T-cell (primary cell): ENCODE results near the gene STARD3. TPM values are rescaled to one million over a fixed set of nuclear protein-coding genes. Genes with fewer than 3 reads are reported as not detected.

Experiments used
- ATAC-seq, 4 experiments: fragments of 200-7000 bp in 3 of 4; fragments of 150-1000 bp in 1 of 4; cut with Tn5 transposase; replicated peaks in 1 of 4; 1 replicate in 3 of 4; 2 replicates in 1 of 4; pipeline ENCODE4 v1.10.0; 2021; ENCODE audit warnings: moderate library complexity in 3 of 4, mild to moderate bottlenecking in 2 of 4, moderate number of reproducible peaks in 1 of 4
- CTCF ChIA-PET, 2 donors: fragments of 300-600 bp; sonication (Branson Sonifier 250); formaldehyde crosslinking; loops; one replicate each; lab custom pipeline; 2022; ENCODE audit warnings: antibody characterized with exemption in 2 of 2; lab: Charles Lee
- POLR2A ChIA-PET, 2 donors: fragments of 300-600 bp; sonication (Branson Sonifier 250); formaldehyde crosslinking; loops; one replicate each; lab custom pipeline; 2022; ENCODE audit warnings: antibody characterized with exemption in 2 of 2; lab: Charles Lee
- DNase-seq, 35 experiments: peaks; one replicate each; pipeline versions ENCODE4 v3.0.0 to v3.0.0-alpha.2; 2013 to 2023
- H3K27ac ChIP-seq: one replicate; pipeline ENCODE4 v1.5.1; 2013; ENCODE audit warnings: low read length
- H3K27me3 ChIP-seq, 2 experiments: replicated peaks in 1 of 2; 1 replicate in 1 of 2; 2 replicates in 1 of 2; pipeline versions ENCODE4 v1.6.1 to v1.7.0; 2013; ENCODE audit warnings: low read length in 1 of 2, mixed read lengths in 1 of 2; ENCODE audit not compliant: control insufficient read depth in 2 of 2, insufficient read depth in 2 of 2; ENCODE audit errors: extremely low read depth in 1 of 2
- H3K36me3 ChIP-seq, 2 donors: 1 replicate in 1 of 2; 2 replicates in 1 of 2; pipeline versions ENCODE4 v1.6.1 to v1.7.0; 2013; ENCODE audit warnings: low read length in 1 of 2; ENCODE audit not compliant: control insufficient read depth in 2 of 2, insufficient read depth in 1 of 2; ENCODE audit errors: extremely low read depth in 1 of 2
- H3K4me1 ChIP-seq, 2 experiments: 1 replicate in 1 of 2; 2 replicates in 1 of 2; pipeline versions ENCODE4 v1.6.1 to v1.7.0; 2013; ENCODE audit warnings: low read length in 2 of 2, mixed read lengths in 1 of 2; ENCODE audit not compliant: insufficient read depth in 2 of 2, control insufficient read depth in 1 of 2; ENCODE audit errors: extremely low read depth in 1 of 2
- H3K4me3 ChIP-seq, 2 donors: 1 replicate in 1 of 2; 2 replicates in 1 of 2; pipeline versions ENCODE4 v1.5.1 to v1.7.0; 2013; ENCODE audit warnings: mild to moderate bottlenecking in 2 of 2, low read length in 1 of 2, moderate library complexity in 1 of 2; ENCODE audit not compliant: control insufficient read depth in 1 of 2; ENCODE audit errors: extremely low read depth in 1 of 2
- H3K9me3 ChIP-seq: 2 replicates; pipeline ENCODE4 v1.7.0; 2013
- H3K27ac Mint-ChIP-seq, 2 donors: one replicate each; pipeline ENCODE4 v1.8.0; 2020 to 2021; ENCODE audit warnings: mild to moderate bottlenecking in 2 of 2, mixed read lengths in 2 of 2
- H3K27me3 Mint-ChIP-seq, 2 donors: one replicate each; pipeline ENCODE4 v1.8.0; 2021 to 2022; ENCODE audit warnings: mixed read lengths in 2 of 2
- H3K36me3 Mint-ChIP-seq: one replicate; pipeline ENCODE4 v1.8.0; 2021; ENCODE audit warnings: mixed read lengths
- H3K4me1 Mint-ChIP-seq, 3 donors: one replicate each; pipeline ENCODE4 v1.8.0; 2020 to 2022; ENCODE audit warnings: mixed read lengths in 3 of 3, mild to moderate bottlenecking in 1 of 3
- H3K4me3 Mint-ChIP-seq, 3 donors: one replicate each; pipeline ENCODE4 v1.8.0; 2020 to 2022; ENCODE audit warnings: mild to moderate bottlenecking in 3 of 3, mixed read lengths in 3 of 3, moderate library complexity in 3 of 3
- H3K9me3 Mint-ChIP-seq, 3 donors: one replicate each; pipeline ENCODE4 v1.8.0; 2020 to 2022; ENCODE audit warnings: mixed read lengths in 3 of 3
- WGBS: methylation state at CpG from one replicate; pipeline ENCODE4 v1.1.5; 2013; ENCODE audit warnings: missing lambda C conversion rate; ENCODE audit not compliant: insufficient coverage; 5-methylcytosine and 5-hydroxymethylcytosine counted together
- total RNA-seq, 35 experiments: library from RNA in 6 of 35; stranded (reverse) in 6 of 35; fragments of 120-200 nt in 1 of 35; gene quantifications; one replicate each; pipeline versions ENCODE4 v1.2.1 to v1.2.4 and lab custom pipeline; 2013 to 2026

The STARD3 gene
- total RNA-seq, 5 donors from 2014 or later (not counting 1 experiment from before 2014, with no cell fraction given), result 81.3 to 146 (median 99.7) TPM

GRCh38 chr17:39701012-39701783, 64.3 kb downstream of the STARD3 start:
- no peak for DNase-seq
- WGBS, result 83% methylated on average over 7 of the region's 10 CpGs
- Mint-ChIP-seq H3K36me3 (peaks cover 9% of the 10 kb centered on the region), H3K9me3 (no peaks in the 10 kb centered on the region), H3K27ac (peak overlapping the region in 1 of 2 donors; percentile 49), H3K4me1 (peaks cover 6 to 17% (median 12%) of the 10 kb centered on the region in 3 donors), H3K4me3 (peak overlapping the region in 1 of 3 donors; percentile 15), H3K27me3 (peaks cover 28 to 36% of the 10 kb centered on the region in 2 donors)
- ChIA-PET CTCF (no interaction called here), POLR2A (no interaction called here)
- no peak overlapping the region for H3K4me3 ChIP-seq
- H3K4me1 ChIP-seq, result peaks cover 0 to 13% of the 10 kb centered on the region in 2 experiments
- H3K36me3 ChIP-seq, result peaks cover 0 to 2% of the 10 kb centered on the region in 2 donors
- no peak for ATAC-seq
- H3K9me3 ChIP-seq, result no peaks in the 10 kb centered on the region
- peaks cover 4 to 40% of the 10 kb centered on the region in 2 experiments for H3K27me3 ChIP-seq
- H3K27ac ChIP-seq, result no peak overlapping the region

- DNase-seq, result no peak
- ChIA-PET POLR2A (no interaction called here), CTCF (no interaction called here)
- Mint-ChIP-seq H3K27me3 (peaks cover 28 to 36% of the 10 kb centered on the region in 2 donors), H3K9me3 (no peaks in the 10 kb centered on the region), H3K36me3 (peaks cover 6% of the 10 kb centered on the region), H3K4me3 (no peak overlapping the region), H3K27ac (no peak overlapping the region), H3K4me1 (peaks cover 13 to 24% (median 16%) of the 10 kb centered on the region in 3 donors)
- Histone ChIP-seq H3K36me3 (peaks cover 0 to 2% of the 10 kb centered on the region in 2 donors), H3K27me3 (peaks cover 4 to 39% of the 10 kb centered on the region in 2 experiments), H3K4me3 (no peak overlapping the region), H3K9me3 (no peaks in the 10 kb centered on the region), H3K4me1 (peaks cover 4 to 20% of the 10 kb centered on the region in 2 experiments), H3K27ac (no peak overlapping the region)
- no CpG with 5 or more reads among the region's 4 CpGs for WGBS
- no peak for ATAC-seq
Observed at GRCh38 chr17:39701784-39702422, 65.0 kb downstream of the STARD3 start.

DNA sequence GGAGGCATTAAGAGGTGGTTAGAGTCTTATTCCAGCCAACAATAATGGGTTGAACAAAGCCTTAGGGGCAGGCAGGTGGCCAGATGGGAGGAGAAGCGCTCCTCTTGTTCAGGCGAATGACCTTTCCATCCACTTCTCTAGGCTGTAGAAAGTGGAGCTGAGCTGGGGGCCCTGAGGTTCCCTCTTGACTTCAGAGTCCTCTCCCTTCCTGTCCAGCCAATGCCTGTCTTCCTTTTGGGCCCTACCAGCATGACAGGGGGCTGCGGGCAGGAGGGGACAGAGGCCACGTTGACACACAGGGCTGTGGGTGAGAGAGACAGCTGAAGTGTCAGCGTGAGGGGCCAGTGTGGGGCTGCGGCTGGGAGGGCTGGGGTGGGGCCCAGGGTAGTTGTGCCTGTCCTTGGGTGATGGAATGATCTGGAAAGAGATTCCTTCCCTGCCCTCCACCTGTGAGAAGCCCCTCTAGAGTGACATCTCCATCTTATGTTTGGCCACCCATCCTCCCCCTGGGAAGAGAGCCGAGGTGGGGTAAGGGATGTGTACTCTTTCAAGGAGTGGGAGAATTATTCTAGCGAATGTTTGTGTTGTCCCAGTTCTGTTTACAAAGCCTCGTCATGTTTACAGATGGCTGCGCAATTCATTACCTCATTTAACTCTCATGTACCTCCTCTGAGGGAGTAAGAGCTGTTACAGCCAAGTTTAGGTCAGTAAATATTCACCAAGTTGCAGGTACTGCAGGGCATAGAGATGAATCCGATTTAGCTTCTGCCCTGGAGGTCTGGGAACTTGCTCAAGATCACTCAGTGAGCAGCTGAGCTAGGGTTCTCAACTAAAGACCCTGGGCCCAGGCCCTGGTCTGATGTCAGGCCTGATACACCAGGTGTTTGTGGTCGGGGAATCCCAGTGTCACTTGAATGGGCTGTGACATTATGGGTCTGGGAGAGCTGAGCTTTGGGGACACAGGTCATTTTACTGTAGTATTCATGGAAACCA, 66.3 kb downstream of the STARD3 start:
- Histone ChIP-seq H3K27me3 (peaks cover 4 to 39% of the 10 kb centered on the region in 2 experiments), H3K27ac (no peak overlapping the region), H3K4me3 (no peak overlapping the region), H3K36me3 (peaks cover 0 to 2% of the 10 kb centered on the region in 2 donors), H3K9me3 (no peaks in the 10 kb centered on the region), H3K4me1 (peaks cover 9 to 33% of the 10 kb centered on the region in 2 experiments)
- DNase-seq, result no peak
- ATAC-seq, result no peak
- POLR2A ChIA-PET, result interaction anchor here in 1 of 2 donors (0.6 kb wide), 1 partner anchor 11 kb away, joined by 3 read pairs; no protein-coding TSS in a partner anchor
- peaks cover 23 to 36% of the 10 kb centered on the region in 2 donors for H3K27me3 Mint-ChIP-seq
- no peaks in the 10 kb centered on the region for H3K36me3 Mint-ChIP-seq
- 71% methylated on average over 2 of the region's 12 CpGs for WGBS
- H3K27ac Mint-ChIP-seq, result no peak overlapping the region
- no peaks in the 10 kb centered on the region for H3K9me3 Mint-ChIP-seq
- CTCF ChIA-PET, result no interaction called here
- H3K4me1 Mint-ChIP-seq, result peaks cover 21 to 37% (median 24%) of the 10 kb centered on the region in 3 donors
- H3K4me3 Mint-ChIP-seq, result no peak overlapping the region

GRCh38 chr17:39703913-39704312, 67.0 kb downstream of the STARD3 start:
- Histone ChIP-seq H3K27ac (no peak overlapping the region), H3K9me3 (no peaks in the 10 kb centered on the region), H3K36me3 (peaks cover 0 to 2% of the 10 kb centered on the region in 2 donors), H3K27me3 (peaks cover 4 to 36% of the 10 kb centered on the region in 2 experiments), H3K4me3 (no peak overlapping the region), H3K4me1 (peaks cover 9 to 40% of the 10 kb centered on the region in 2 experiments)
- Mint-ChIP-seq H3K27me3 (peaks cover 21 to 31% of the 10 kb centered on the region in 2 donors), H3K27ac (no peak overlapping the region), H3K9me3 (no peaks in the 10 kb centered on the region), H3K4me1 (peaks cover 21 to 42% (median 24%) of the 10 kb centered on the region in 3 donors), H3K4me3 (no peak overlapping the region), H3K36me3 (no peaks in the 10 kb centered on the region)
- no peak for ATAC-seq
- ChIA-PET CTCF (no interaction called here), POLR2A (interaction anchor here in 1 of 2 donors (0.6 kb wide), 1 partner anchor 11 kb away, joined by 3 read pairs; no protein-coding TSS in a partner anchor)
- WGBS, result 80% methylated on average over 2 of the region's 5 CpGs
- no peak for DNase-seq

DNA sequence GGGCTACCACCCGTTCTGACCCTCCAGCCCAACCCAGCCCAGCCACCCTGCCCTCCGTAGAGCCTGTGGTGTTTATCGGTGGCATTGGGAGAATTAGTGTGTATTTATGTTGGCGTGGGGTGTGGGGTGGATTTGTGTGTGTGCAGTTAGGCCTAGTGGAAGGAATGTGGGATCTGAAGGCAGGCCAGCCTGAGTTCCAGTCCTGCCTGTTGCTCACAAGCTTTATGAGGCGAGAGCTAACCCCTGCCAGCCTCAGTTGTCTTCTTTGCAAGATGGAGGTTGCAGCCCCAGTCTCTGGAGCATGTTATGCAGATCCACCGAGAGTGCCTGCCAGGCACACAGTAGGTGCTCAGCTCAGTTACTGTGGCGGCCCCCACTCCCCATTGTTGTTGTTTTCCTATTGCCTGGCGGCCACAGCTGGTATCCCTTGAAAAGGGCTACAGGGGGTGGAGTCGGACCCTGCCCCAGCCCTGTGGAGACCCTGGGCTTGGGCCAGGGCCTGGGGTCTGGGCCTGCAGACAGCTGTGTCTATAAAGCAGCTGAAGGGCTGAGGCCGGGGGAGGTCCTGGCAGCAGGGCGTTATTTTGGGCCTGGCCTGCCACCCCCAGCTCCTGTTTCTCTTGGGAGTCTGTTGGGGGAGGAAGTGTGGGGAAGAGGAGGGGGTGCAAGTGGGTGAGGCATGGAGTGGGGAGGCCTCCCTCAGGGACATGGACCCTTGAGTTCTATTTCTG, 68.0 kb downstream of the STARD3 start:
- CTCF ChIA-PET, result no interaction called here
- H3K4me3 ChIP-seq, result no peak overlapping the region
- Mint-ChIP-seq H3K36me3 (no peaks in the 10 kb centered on the region), H3K4me1 (peaks cover 19 to 43% (median 25%) of the 10 kb centered on the region in 3 donors), H3K27ac (no peak overlapping the region), H3K9me3 (no peaks in the 10 kb centered on the region), H3K4me3 (no peak overlapping the region), H3K27me3 (peaks cover 10 to 21% of the 10 kb centered on the region in 2 donors)
- no peak overlapping the region for H3K27ac ChIP-seq
- ATAC-seq (no peak), DNase-seq (no peak)
- WGBS, result 90% methylated on average over 8 of the region's 11 CpGs
- H3K36me3 ChIP-seq, result peaks cover 0 to 2% of the 10 kb centered on the region in 2 donors
- no peaks in the 10 kb centered on the region for H3K9me3 ChIP-seq
- POLR2A ChIA-PET, result interaction anchor here in 1 of 2 donors (0.7 kb wide), 1 partner anchor 74 kb away, joined by 3 read pairs; no protein-coding TSS in a partner anchor
- H3K4me1 ChIP-seq, result peaks cover 9 to 50% of the 10 kb centered on the region in 2 experiments
- peaks cover 4 to 26% of the 10 kb centered on the region in 2 experiments for H3K27me3 ChIP-seq
